GM12878 (cell line): ENCODE measurements around the gene CCDC91.

ENCODE experiments used
- ATF3 ChIP-seq: IDR thresholded peaks from 2 replicates; pipeline ENCODE4 v1.6.1; 2011; ENCODE audit warnings: low read depth, mild to moderate bottlenecking, low read length, moderate library complexity, borderline replicate concordance; ENCODE audit errors: extremely low read depth
- E2F4 ChIP-seq: IDR thresholded peaks from 2 replicates; pipeline ENCODE4 v1.6.1; 2012; ENCODE audit warnings: low read depth, low read length, improper control_type of control experiment
- E4F1 ChIP-seq: fragments of 450-650 bp; IDR thresholded peaks from 2 replicates; pipeline ENCODE4 v1.6.1; 2018; ENCODE audit warnings: borderline replicate concordance, mild to moderate bottlenecking; ENCODE audit not compliant: partially characterized antibody
- EP300 ChIP-seq, 2 experiments: fragments of 150-350 bp in 1 of 2; IDR thresholded peaks; 2 replicates each; pipeline ENCODE4 v1.6.1; 2011 to 2012; ENCODE audit warnings: low read depth in 2 of 2, low read length in 2 of 2, borderline replicate concordance in 1 of 2, improper control_type of control experiment in 1 of 2, inconsistent platforms in 1 of 2; ENCODE audit not compliant: control insufficient read depth in 1 of 2
- ESRRA ChIP-seq: IDR thresholded peaks from 2 replicates; pipeline ENCODE4 v1.6.1; 2012; ENCODE audit warnings: mild to moderate bottlenecking, low read length, improper control_type of control experiment
- JUND ChIP-seq: IDR thresholded peaks from 2 replicates; pipeline ENCODE4 v1.6.1; 2012; ENCODE audit warnings: low read depth, mild to moderate bottlenecking, low read length, improper control_type of control experiment, moderate library complexity
- MXI1 ChIP-seq: fragments of 150-350 bp; IDR thresholded peaks from 2 replicates; pipeline ENCODE4 v1.6.1; 2011; ENCODE audit warnings: low read depth, mild to moderate bottlenecking, inconsistent platforms, low read length, improper control_type of control experiment
- NR2C1 ChIP-seq: fragments of 450-650 bp; IDR thresholded peaks from 2 replicates; pipeline ENCODE4 v1.6.1; 2017; ENCODE audit warnings: antibody characterized with exemption, mild to moderate bottlenecking, moderate library complexity
- SREBF2 ChIP-seq: IDR thresholded peaks from 2 replicates; pipeline ENCODE4 v1.6.1; 2012; ENCODE audit warnings: mild to moderate bottlenecking, low read length
- ZBED1 ChIP-seq: IDR thresholded peaks from 2 replicates; pipeline ENCODE4 v1.6.1; 2016; ENCODE audit warnings: borderline replicate concordance
- ZBTB4 ChIP-seq: fragments of 450-650 bp; formaldehyde crosslinking; IDR thresholded peaks from 2 replicates; pipeline ENCODE4 v1.4.0; 2022; ENCODE audit warnings: mild to moderate bottlenecking, moderate library complexity
- TF ChIP-seq, protein P1 (sequence below): IDR thresholded peaks from 2 replicates; pipeline ENCODE4 v1.6.1; 2012; ENCODE audit warnings: low read depth, low read length, improper control_type of control experiment

DNA sequence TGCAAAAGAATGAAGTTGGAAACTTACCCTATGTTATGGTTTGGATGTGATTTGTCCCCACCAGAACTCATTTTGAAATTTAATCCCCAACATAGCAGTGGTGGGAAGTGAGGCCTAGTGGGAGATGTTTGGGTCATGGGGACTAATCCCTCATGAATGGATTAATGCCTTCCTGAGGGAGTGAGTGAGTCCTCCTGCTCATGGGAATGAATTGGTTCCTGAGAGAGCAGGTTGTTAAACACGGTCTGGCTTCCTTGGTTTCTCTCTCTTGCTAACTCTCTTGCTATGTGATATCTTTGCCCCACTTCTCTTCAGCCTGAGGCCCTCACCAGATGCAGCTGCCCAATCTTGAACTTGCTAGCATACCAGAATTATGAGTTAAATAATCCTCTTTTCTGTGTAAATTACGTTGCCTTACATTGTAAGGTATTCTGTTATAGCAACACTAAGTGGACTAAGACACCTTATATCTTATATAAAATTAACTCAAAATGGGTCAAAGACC is 22.2 kb upstream of the CCDC91 start:
- TF ChIP-seq MXI1 = no peak
- no peak for TF ChIP-seq ESRRA
- no peak for TF ChIP-seq E4F1
- no peak for TF ChIP-seq ZBTB4 (CRISPR knock-in tag)
- TF ChIP-seq, protein P1, sequence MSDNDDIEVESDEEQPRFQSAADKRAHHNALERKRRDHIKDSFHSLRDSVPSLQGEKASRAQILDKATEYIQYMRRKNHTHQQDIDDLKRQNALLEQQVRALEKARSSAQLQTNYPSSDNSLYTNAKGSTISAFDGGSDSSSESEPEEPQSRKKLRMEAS = no peak
- TF ChIP-seq SREBF2 = no peak
- no peak for TF ChIP-seq ZBED1
- TF ChIP-seq E2F4 = no peak
- no peak for TF ChIP-seq JUND
- no peak for TF ChIP-seq ATF3
- no peak for TF ChIP-seq NR2C1
- no peak for TF ChIP-seq EP300 (IDR thresholded peaks at IDR 0.05; ENCODE audit: borderline replicate concordance in 1 of 2, control insufficient read depth in 1 of 2, low read depth in 2 of 2, low read length in 2 of 2)
